Astrocyte of the cerebellum (primary cell): ENCODE data around the gene SEMA3B.
A peak's percentile ranks its signal among the peaks of the same experiment; 100 is the strongest.

Source experiments
- DNase-seq: peaks from one replicate; pipeline ENCODE4 v3.0.0-alpha.2; 2011; ENCODE audit warnings: low read depth
- H3K4me3 ChIP-seq: 2 replicates; pipeline ENCODE4 v1.5.1; 2011; ENCODE audit warnings: mild to moderate bottlenecking, low read depth, low read length, moderate library complexity
- CTCF ChIP-seq: IDR thresholded peaks from 2 replicates; pipeline ENCODE4 v1.5.1; 2012; ENCODE audit warnings: low read length, low read depth, moderate library complexity, mild to moderate bottlenecking; ENCODE audit errors: missing control alignments
- in situ Hi-C: cut with HindIII; loops from 2 replicates; pipeline ENCODE4 v1.10.0; 2017; ENCODE audit warnings: low sequenced_read_pairs

The SEMA3B gene

GRCh38 chr3:50320853-50321335 lies 51.9 kb downstream of the SEMA3B start:
- in situ Hi-C loops: no loop called here
- peak overlapping the region; percentile 77 for H3K4me3 ChIP-seq
- DNase-seq: no peak
- no peak for TF ChIP-seq CTCF

GRCh38 chr3:50321336-50322114 lies 52.6 kb downstream of the SEMA3B start:
- TF ChIP-seq CTCF: peak; percentile 52
- H3K4me3 ChIP-seq: peak overlapping the region; percentile 77
- in situ Hi-C loops: no loop called here
- DNase-seq: peak; percentile 63

- peak overlapping the region; percentile 77 for H3K4me3 ChIP-seq
- in situ Hi-C loops: no loop called here
- DNase-seq: no peak
- no peak for TF ChIP-seq CTCF
Measured at GRCh38 chr3:50322115-50322385, 53.1 kb downstream of the SEMA3B start.

- no peak for TF ChIP-seq CTCF
- no peak for DNase-seq
- in situ Hi-C loops: no loop called here
- H3K4me3 ChIP-seq: peak within 1 kb of the TSS; percentile 77
Measured at GRCh38 chr3:50322386-50323091, 53.6 kb downstream of the SEMA3B start, which contains the start of gene HYAL2. TSS of gene HYAL2 (minus strand) at chr3:50322745. CDS start at chr3:50320489, 2,256 bp downstream.

GRCh38 chr3:50323092-50323600 lies 54.2 kb downstream of the SEMA3B start:
- DNase-seq: no peak
- H3K4me3 ChIP-seq: no peak overlapping the region
- in situ Hi-C loops: no loop called here
- no peak for TF ChIP-seq CTCF

- peak; percentile 2 for TF ChIP-seq CTCF
- in situ Hi-C loops: no loop called here
- DNase-seq: no peak
- H3K4me3 ChIP-seq: no peak overlapping the region
Measured at GRCh38 chr3:50323614-50324199, 54.8 kb downstream of the SEMA3B start.
